Coronary artery (tissue), 2 donors: ENCODE measurements around the gene ZIM2.
A peak's percentile ranks its signal among the peaks of the same experiment; 100 is the strongest.
"Not testable (repeated sequence)": the region's sequence is repeated elsewhere in the genome, so short reads cannot be mapped to it uniquely, and the experiment has no call there.

Source experiments
- DNase-seq: peaks from one replicate; pipeline ENCODE4 v3.0.0-alpha.2; 2017; ENCODE audit warnings: low spot score
- H3K27ac ChIP-seq, 2 donors: fragments of 200-600 bp; sonication (generic); one replicate each; pipeline ENCODE4 v1.5.1; 2016 to 2019
- H3K4me3 ChIP-seq: fragments of 200-600 bp; sonication (generic); 2 replicates; pipeline ENCODE4 v1.5.1; 2016; ENCODE audit warnings: mild to moderate bottlenecking, moderate library complexity
- TF ChIP-seq, protein P1 (sequence below): fragments of 200-600 bp; sonication (generic); IDR thresholded peaks from one replicate; pipeline ENCODE4 v1.5.1; 2019; ENCODE audit warnings: antibody characterized with exemption

ZIM2 gene

DNA sequence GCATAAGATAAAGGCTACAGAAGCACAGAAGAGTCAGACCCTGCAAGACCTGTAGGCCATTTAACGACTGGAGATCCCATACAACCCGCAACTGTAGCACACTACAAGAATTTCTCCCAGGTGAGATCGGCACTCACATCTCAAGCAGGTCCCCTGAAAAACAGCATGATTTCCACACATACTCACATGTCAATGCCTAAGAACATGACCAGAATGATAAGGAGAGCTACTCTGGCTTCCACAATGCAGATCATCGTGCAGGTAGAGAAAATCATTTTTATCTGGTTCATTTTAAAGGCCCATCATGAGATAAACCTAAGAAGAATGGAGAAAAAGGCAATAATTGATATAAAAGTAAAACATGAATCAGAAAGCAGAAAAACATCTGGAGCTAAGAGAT is 17.5 kb upstream of the ZIM2 start:
- DNase-seq, result no peak
- TF ChIP-seq, protein P1, sequence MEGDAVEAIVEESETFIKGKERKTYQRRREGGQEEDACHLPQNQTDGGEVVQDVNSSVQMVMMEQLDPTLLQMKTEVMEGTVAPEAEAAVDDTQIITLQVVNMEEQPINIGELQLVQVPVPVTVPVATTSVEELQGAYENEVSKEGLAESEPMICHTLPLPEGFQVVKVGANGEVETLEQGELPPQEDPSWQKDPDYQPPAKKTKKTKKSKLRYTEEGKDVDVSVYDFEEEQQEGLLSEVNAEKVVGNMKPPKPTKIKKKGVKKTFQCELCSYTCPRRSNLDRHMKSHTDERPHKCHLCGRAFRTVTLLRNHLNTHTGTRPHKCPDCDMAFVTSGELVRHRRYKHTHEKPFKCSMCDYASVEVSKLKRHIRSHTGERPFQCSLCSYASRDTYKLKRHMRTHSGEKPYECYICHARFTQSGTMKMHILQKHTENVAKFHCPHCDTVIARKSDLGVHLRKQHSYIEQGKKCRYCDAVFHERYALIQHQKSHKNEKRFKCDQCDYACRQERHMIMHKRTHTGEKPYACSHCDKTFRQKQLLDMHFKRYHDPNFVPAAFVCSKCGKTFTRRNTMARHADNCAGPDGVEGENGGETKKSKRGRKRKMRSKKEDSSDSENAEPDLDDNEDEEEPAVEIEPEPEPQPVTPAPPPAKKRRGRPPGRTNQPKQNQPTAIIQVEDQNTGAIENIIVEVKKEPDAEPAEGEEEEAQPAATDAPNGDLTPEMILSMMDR, result no peak
- H3K27ac ChIP-seq, result no peak overlapping the region
- H3K4me3 ChIP-seq, result no peak overlapping the region

DNA sequence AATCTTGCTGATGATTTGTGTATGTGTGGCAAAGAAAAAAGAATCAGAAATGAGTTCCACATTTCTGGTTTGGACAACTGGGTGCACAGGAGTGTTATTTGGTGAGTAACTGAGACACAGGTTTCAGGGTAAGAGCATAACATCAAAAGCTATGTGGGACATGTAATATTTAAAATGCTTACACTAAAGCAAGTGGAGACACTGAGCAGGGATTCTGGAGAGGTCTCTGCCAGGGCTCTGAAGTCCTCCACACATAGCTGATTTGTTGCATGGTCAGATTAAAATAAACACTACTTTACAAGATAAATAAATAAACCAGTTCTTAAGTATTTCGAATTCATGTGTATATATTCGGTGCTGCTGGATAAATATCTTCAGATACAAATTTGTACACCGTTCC is 16.3 kb upstream of the ZIM2 start:
- H3K27ac ChIP-seq, result no peak overlapping the region
- no peak for DNase-seq

DNA sequence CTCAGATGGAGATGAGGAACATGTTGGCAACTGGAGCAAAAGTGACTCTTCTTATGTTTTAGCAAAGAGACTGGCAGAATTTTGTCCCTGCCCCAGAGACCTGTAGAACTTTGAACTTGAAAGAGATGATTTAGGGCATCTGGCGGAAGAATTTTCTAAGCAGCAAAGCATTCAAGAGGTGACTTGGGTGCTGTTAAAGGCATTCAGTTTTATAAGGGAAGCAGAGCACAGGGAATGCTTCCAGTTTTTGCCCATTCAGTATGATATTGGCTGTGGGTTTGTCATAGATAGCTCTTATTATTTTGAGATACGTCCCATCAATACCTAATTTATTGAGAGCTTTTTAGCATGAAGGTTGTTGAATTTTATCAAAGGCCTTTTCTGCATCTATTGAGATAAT is 11.8 kb upstream of the ZIM2 start:
- not testable (repeated sequence) for H3K4me3 ChIP-seq, H3K27ac ChIP-seq, DNase-seq

More for the DNA sequence above, 16.3 kb upstream of the ZIM2 start:
- TF ChIP-seq, protein P1, result no peak
- no peak overlapping the region for H3K4me3 ChIP-seq

DNA sequence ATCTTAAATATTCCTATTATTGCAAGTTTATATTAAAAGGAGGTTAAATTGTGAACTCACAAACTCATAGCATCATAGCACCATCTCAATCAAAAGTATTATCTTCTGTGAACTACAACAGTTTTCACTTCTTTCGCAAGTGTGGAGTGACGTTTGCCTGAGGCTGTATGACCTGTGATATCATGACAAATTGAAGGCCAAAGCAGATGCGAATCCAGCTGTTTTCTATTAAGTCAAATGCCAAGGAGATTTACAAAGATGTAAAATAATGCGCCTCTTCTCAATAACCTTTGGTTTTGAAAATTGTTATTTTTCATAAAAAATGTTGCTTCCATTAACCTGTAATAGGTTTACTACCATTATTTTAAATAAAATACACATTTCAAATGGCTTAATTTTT is 7.6 kb upstream of the ZIM2 start:
- Histone ChIP-seq H3K4me3 (no peak overlapping the region), H3K27ac (no peak overlapping the region)
- TF ChIP-seq, protein P1, result no peak
- no peak for DNase-seq

DNA sequence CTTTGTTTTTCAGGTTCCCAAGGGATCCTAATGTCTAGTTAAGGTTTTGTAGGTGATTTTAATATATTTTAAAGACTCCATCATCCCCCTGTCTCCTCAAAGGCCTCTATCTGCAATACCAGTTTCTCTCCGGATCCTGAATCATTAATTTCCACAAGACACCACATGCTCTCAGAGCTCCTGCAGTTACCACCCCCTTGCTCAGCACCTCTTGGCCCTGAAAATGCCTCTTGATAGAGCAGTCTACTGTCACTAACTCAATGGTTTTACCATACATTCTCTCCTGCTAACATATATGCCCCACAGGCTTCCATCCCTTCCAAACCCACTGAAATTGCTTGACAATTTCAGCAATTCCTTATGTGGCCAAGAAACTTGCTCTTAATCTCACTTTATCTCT is 1.9 kb upstream of the ZIM2 start:
- TF ChIP-seq, protein P1, result no peak
- H3K27ac ChIP-seq, result no peak overlapping the region
- no peak for DNase-seq
- H3K4me3 ChIP-seq, result no peak overlapping the region

DNA sequence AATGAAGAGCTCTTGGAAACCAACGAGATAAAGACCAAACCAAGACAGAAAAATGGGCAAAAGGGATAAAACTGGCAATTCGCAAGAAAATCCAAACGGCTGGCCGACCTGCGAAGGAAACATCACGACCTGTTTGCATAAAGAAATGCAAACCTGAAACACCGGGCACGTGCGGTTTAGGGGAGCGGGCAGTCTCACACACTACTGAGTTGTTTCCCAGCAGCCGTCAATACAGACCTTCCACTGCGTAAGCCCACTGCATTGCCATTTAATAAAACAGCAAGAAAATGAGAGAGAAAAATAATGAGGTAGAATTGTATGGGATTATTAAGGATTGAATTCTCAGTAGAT is 642 bp upstream of the ZIM2 start:
- TF ChIP-seq, protein P1, result no peak
- H3K4me3 ChIP-seq, result peak overlapping the region; percentile 81
- DNase-seq, result no peak
- no peak overlapping the region for H3K27ac ChIP-seq

DNA sequence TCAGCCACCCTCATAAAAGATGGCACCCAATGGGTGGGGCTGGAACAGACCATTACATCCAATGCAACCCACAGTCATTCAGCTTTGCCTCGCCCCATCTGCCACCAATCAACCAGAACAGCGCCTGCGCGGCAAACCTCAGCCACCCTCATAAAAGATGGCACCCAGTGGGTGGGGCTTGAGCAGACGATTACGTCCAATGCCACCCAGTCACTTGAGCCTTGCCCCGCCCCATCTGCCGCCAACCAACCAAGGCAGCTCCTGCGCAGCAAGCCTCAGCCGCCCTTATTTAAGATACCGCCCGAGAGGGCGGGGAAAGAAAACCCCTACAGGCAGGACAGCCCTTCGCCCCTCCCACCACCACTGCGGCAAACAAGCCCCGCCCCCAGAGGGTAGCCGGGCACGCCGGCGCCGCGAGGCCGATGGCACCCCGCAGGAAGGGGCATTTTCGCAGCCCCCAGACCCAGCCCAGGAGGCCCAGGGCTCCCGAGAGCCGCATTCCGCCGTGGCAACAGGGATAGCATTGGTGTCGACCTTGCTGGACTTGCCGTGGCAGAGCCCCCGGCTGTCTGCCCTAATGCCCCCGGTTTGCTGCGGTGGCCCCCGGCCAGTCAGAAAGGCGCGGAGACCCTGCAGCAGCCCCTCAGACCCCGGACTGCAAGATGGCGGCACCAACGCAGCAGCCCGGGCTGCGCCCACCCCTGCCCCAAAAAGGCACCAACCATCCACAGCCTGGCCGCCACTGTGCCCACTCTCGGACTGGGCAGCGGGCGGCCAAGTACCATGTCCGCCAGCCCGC is 675 bp downstream of the ZIM2 start:
- Histone ChIP-seq H3K27ac (peak overlapping the region; percentile 71 to 97), H3K4me3 (peak overlapping the region; percentile 81)
- TF ChIP-seq, protein P1, result no peak
- DNase-seq, result peak; percentile 98
